ENCODE results near the gene GALNT17.

DNA sequence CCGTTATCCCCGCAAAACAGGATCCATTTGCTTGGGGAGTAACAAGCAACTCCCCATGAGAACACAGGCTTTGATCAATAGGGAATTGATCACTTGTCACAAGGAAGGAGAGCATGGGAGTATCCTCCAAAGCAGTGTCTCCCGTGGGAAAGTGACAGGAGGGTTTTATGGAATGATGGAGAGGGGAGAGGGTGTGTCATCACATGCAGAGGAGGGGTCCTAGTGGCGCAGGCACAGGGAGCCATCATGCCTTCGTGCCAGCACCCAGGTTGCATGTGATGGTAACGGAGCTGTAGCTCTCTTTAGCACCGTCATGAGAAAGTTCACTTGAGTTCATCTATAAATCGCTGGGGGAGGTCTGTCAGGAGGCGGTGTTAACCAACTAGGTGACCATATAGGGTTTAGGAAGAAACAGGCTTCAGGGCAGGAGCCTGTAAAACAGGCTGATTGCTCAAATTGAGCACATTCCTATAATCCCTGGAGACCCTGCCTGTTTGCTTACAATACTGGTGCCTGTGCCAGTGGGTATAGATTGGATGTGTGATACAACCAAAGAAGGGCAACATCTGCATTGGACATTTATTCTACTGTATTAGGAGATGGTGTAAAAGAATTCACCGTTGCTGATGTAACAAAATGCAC is 428.5 kb downstream of the GALNT17 start:
- no peak for TF ChIP-seq CTCF (IDR thresholded peaks at IDR 0.05)
- TF ChIP-seq POLR2A (IDR thresholded peaks at IDR 0.05) = no peak
